Spleen (tissue), 7 donors: ENCODE measurements around the gene MUCL1.

Experiments
- CTCF ChIP-seq, 11 experiments: fragments of 200-600 bp in 7 of 11; fragments of 450-650 bp in 4 of 11; sonication (generic) in 4 of 11; IDR thresholded peaks in 8 of 11; conservative IDR thresholded peaks in 3 of 11; 1 replicate in 7 of 11; 2 replicates in 4 of 11; pipeline versions ENCODE4 v1.4.0 to v1.8.0; 2016 to 2021; ENCODE audit warnings: antibody characterized with exemption in 11 of 11, inconsistent platforms in 4 of 11, mild to moderate bottlenecking in 1 of 11
- POLR2A ChIP-seq, 3 donors: fragments of 450-650 bp; IDR thresholded peaks; one replicate each; pipeline ENCODE4 v1.5.1; 2017; ENCODE audit warnings: antibody characterized with exemption in 3 of 3, mild to moderate bottlenecking in 1 of 3
- POLR2AphosphoS5 ChIP-seq, 3 donors: sonication (generic); formaldehyde crosslinking; IDR thresholded peaks; one replicate each; pipeline ENCODE4 v1.5.1; 2017; ENCODE audit warnings: antibody characterized with exemption in 3 of 3
- donor health status: DM: no; HTN: no; CAD: no; lungs with moderate emphysema.
- donor health status: DM: no; HTN: no; CAD: no.
- donor health status: DM: no; HTN: no; CAD: no.

GRCh38 chr12:54891717-54892478 is 37.6 kb downstream of the MUCL1 start:
- TF ChIP-seq CTCF (IDR thresholded peaks at IDR 0.05 in 8 of 11, conservative IDR thresholded peaks at IDR 0.05 in 3 of 11) = no peak
- TF ChIP-seq POLR2A (IDR thresholded peaks at IDR 0.05) = no peak
- TF ChIP-seq POLR2AphosphoS5 (IDR thresholded peaks at IDR 0.05) = no peak
